A673 (cell line): ENCODE measurements around the gene SLC2A13. TPM values are rescaled to one million over a fixed set of nuclear protein-coding genes. Genes with fewer than 3 reads are reported as not detected.

ENCODE experiments used
- BruUV-seq: library from RNA; stranded (reverse); fragments of 400-500 nt; replicated peaks from 2 replicates; lab custom pipeline; 2021; lab: Mats Ljungman, UMichigan
- CTCF ChIA-PET: fragments of 300-600 bp; sonication (Branson Sonifier 250); formaldehyde crosslinking; loops from one replicate; lab custom pipeline; 2022; ENCODE audit warnings: antibody characterized with exemption; lab: Charles Lee
- POLR2A ChIA-PET: fragments of 300-600 bp; sonication (Branson Sonifier 250); formaldehyde crosslinking; loops from one replicate; lab custom pipeline; 2022; ENCODE audit warnings: antibody characterized with exemption; ENCODE audit not compliant: low non-redundant PET; lab: Charles Lee
- DNase-seq: peaks from one replicate; pipeline ENCODE4 v3.0.0-alpha.2; 2015; ENCODE audit warnings: low spot score
- H3K27ac ChIP-seq: fragments of 200-600 bp; sonication (generic); 2 replicates; pipeline ENCODE4 v1.5.1; 2016; ENCODE audit warnings: mixed run types, low read depth, mild to moderate bottlenecking, mixed read lengths, antibody characterized with exemption, low read length; ENCODE audit not compliant: poor library complexity, severe bottlenecking
- H3K27me3 ChIP-seq: fragments of 200-600 bp; sonication (generic); replicated peaks from 2 replicates; pipeline ENCODE4 v1.6.1; 2017; ENCODE audit warnings: mixed run types, low read depth, mild to moderate bottlenecking, mixed read lengths, antibody characterized with exemption, low read length; ENCODE audit not compliant: insufficient read depth, poor library complexity
- H3K36me3 ChIP-seq: fragments of 200-600 bp; sonication (generic); 2 replicates; pipeline ENCODE4 v1.6.1; 2016; ENCODE audit warnings: mixed run types, mild to moderate bottlenecking, mixed read lengths, antibody characterized with exemption, low read length; ENCODE audit not compliant: insufficient read depth, poor library complexity, severe bottlenecking
- H3K4me1 ChIP-seq: fragments of 200-600 bp; sonication (generic); 2 replicates; pipeline ENCODE4 v1.6.1; 2017; ENCODE audit warnings: mixed run types, mild to moderate bottlenecking, mixed read lengths, antibody characterized with exemption, low read length; ENCODE audit not compliant: insufficient read depth, poor library complexity, severe bottlenecking
- H3K4me3 ChIP-seq: fragments of 200-600 bp; sonication (generic); 2 replicates; pipeline ENCODE4 v1.5.1; 2016; ENCODE audit warnings: low read depth, mixed run types, mild to moderate bottlenecking, mixed read lengths, low read length; ENCODE audit not compliant: poor library complexity, severe bottlenecking
- H3K9me3 ChIP-seq: fragments of 200-600 bp; sonication (generic); 2 replicates; pipeline ENCODE4 v1.6.1; 2016; ENCODE audit warnings: mixed run types, low read depth, mild to moderate bottlenecking, mixed read lengths, antibody characterized with exemption, low read length; ENCODE audit not compliant: poor library complexity, severe bottlenecking
- CTCF ChIP-seq: fragments of 300-800, 200-600 bp; sonication (generic); conservative IDR thresholded peaks from 2 replicates; pipeline ENCODE4 v1.5.1; 2017; ENCODE audit warnings: low read depth, mild to moderate bottlenecking, antibody characterized with exemption, low read length, moderate library complexity, mixed read lengths
- EZH2 ChIP-seq: fragments of 200-600 bp; sonication (generic); IDR thresholded peaks from 2 replicates; pipeline ENCODE4 v1.6.1; 2017; ENCODE audit warnings: borderline replicate concordance, low read depth, mild to moderate bottlenecking, mixed read lengths, antibody characterized with exemption, low read length; ENCODE audit not compliant: poor library complexity, severe bottlenecking
- intact Hi-C: fragments of 100-400 bp; cut with micrococcal nuclease; formaldehyde crosslinking; loops from one replicate; pipeline ENCODE4 v1.10.0; 2022; ENCODE audit not compliant: unreplicated experiment
- total RNA-seq: library from RNA; stranded (reverse); gene quantifications from 2 replicates; pipeline ENCODE4 v1.2.3, GENCODE V29; 2021

The SLC2A13 gene
- total RNA-seq, 1 experiment from 2014 or later = 9.1 TPM

- TF ChIP-seq CTCF (no peak), EZH2 (no peak)
- Histone ChIP-seq H3K9me3 (no peaks in the 10 kb centered on the region), H3K4me1 (peaks cover 13% of the 10 kb centered on the region), H3K27ac (no peak overlapping the region), H3K4me3 (no peak overlapping the region), H3K27me3 (no peaks in the 10 kb centered on the region), H3K36me3 (no peaks in the 10 kb centered on the region)
- BruUV-seq = no TSS peak
- ChIA-PET POLR2A (no interaction called here), CTCF (no interaction called here)
- DNase-seq = no peak
- intact Hi-C loops = no loop called here
Observed at GRCh38 chr12:39777465-39777864, 328.4 kb downstream of the SLC2A13 start.

- Histone ChIP-seq H3K27ac (no peak overlapping the region), H3K36me3 (no peaks in the 10 kb centered on the region), H3K9me3 (no peaks in the 10 kb centered on the region), H3K4me3 (no peak overlapping the region), H3K4me1 (no peaks in the 10 kb centered on the region), H3K27me3 (no peaks in the 10 kb centered on the region)
- ChIA-PET POLR2A (no interaction called here), CTCF (no interaction called here)
- no peak for TF ChIP-seq EZH2
- no peak for TF ChIP-seq CTCF
- no TSS peak for BruUV-seq
- intact Hi-C loops = no loop called here
- no peak for DNase-seq
Observed at GRCh38 chr12:39773266-39773665, 332.6 kb downstream of the SLC2A13 start.

- no peaks in the 10 kb centered on the region for H3K36me3 ChIP-seq
- POLR2A ChIA-PET = no interaction called here
- H3K27ac ChIP-seq = no peak overlapping the region
- H3K9me3 ChIP-seq = no peaks in the 10 kb centered on the region
- no peaks in the 10 kb centered on the region for H3K4me1 ChIP-seq
- DNase-seq = no peak
- H3K27me3 ChIP-seq = no peaks in the 10 kb centered on the region
- TF ChIP-seq EZH2 (no peak), CTCF (no peak)
- no TSS peak for BruUV-seq
- intact Hi-C loops = no loop called here
- CTCF ChIA-PET = no interaction called here
- no peak overlapping the region for H3K4me3 ChIP-seq
Observed at GRCh38 chr12:39772821-39773259, 333.0 kb downstream of the SLC2A13 start.
